HG03103 (cell line): ENCODE data around the gene TNK2.
"Not testable (repeated sequence)": the region's sequence is repeated elsewhere in the genome, so short reads cannot be mapped to it uniquely, and the experiment has no call there.

Experiments used
- ATAC-seq: cut with Tn5 transposase; IDR thresholded peaks from one replicate; pipeline ENCODE4 v1.9.1; 2021; ENCODE audit warnings: low read depth; ENCODE audit not compliant: unreplicated experiment

TNK2 gene

DNA sequence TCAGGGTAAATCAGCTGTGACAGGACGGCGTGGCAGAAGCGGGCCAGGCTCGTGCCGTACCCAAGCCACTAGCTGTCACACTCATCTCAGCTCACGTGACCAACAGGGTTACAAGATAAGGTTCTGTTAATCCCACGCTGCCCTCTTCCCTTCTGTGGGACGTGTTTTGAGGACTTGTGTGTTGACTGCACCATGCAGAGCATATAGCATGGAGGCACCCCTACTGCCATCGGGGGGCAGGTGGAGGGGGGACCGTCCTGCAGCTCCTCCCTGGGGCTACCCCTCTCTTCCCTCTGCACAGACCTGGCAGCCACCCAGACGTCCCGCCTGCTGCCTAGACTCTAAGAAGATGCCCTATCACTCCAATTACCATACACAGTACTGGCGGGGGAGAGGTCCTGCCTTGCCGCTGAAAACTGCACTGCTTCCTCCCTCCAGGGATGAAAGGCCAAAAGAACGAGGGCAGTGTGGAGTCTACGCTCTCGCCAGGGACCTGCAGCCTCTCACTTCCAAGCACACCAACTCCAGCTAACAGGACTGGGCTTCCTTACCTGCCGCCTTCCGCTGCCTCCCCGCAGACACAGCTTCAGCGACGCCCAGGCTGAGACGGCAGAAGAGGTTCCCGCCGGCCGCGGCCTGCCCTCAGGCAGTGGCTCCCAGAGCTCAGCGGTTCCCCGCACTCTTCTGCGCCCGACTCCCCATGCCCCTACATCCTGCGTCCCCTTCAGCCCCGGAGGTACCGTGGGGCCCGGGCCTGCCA is at the start of gene TNK2:
TSS of gene TNK2 (minus strand) at position 618 of the 760 bp plus-strand sequence. CDS start 19,963 bp downstream, outside the sequence.
- ATAC-seq, result no peak

DNA sequence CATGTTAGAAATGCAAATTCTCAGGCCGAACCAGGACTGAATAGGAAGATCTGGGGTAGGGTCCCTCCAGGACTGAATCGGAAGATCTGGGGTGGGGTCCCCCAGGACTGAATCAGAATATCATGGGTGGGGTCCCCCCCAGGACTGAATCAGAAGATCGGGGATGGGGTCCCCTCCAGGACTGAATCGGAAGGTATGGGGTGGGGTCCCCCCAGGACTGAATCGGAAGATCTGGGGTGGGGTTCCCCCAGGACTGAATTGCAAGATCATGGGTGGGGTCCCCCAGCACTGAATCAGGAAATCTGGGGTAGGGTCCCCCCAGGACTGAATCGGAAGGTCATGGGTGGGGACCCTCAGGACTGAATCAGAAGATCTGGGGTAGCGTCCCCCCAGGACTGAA is 48.2 kb upstream of the TNK2 start:
- no peak for ATAC-seq

GRCh38 chr3:195955416-195955841 is 47.1 kb upstream of the TNK2 start:
- ATAC-seq, result not testable (repeated sequence)

- ATAC-seq, result peak; percentile 36
Observed at GRCh38 chr3:195954752-195955119, 46.4 kb upstream of the TNK2 start.

GRCh38 chr3:195954052-195954751 is 45.9 kb upstream of the TNK2 start:
- peak; percentile 99 for ATAC-seq

DNA sequence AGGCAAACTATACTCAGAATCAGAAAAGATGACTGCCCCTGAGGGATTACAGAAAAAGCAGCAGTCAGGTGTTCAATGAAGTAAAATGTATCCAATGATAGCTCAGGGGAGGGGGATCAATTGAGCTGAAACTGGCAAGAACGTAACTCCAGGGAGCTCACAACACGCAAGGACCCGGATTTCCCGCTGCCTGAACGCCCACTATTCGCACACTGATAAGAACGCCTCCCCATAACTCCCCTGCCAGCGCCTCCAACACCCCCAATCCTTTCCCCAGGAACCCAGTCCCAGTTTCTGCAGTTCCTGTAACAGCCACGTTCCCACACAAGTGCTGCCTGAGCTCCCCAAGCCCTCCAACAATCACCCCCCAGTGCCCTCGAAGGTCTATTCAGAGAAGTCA is 44.2 kb upstream of the TNK2 start:
- ATAC-seq, result not testable (repeated sequence)

DNA sequence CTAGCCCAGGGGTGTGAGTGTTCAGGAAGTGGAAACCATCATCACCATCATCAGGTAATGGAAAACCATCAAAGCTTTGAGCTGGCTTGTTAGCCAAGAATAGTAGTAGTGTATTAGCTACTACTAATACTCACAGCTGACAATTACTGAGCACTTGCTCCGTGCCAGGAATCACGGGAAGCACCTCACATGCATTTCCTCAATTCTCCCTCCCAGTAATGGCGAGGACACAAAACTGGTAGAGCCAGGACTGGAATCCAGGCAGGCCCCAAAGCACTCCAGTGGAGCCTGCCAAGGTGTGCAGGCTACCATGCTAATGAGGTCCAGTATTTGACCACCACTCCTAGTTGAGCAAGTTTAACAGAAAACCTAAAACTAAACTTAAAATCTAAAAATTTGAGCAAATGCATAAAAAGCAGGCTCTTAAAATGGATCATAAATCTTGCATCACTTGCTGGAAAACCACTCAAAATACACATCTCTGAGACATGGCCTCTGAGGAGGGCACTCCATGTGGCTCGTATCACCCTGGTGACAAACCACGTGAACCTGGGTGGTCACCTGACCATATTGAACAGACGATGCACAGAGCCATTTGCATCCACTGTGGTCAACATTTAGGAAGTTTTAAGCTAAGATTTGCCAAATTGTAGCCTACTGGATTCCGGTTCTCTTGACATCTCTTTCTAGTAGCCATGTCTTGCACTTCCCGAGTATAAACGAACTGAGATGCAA is 43.3 kb upstream of the TNK2 start:
- not testable (repeated sequence) for ATAC-seq

DNA sequence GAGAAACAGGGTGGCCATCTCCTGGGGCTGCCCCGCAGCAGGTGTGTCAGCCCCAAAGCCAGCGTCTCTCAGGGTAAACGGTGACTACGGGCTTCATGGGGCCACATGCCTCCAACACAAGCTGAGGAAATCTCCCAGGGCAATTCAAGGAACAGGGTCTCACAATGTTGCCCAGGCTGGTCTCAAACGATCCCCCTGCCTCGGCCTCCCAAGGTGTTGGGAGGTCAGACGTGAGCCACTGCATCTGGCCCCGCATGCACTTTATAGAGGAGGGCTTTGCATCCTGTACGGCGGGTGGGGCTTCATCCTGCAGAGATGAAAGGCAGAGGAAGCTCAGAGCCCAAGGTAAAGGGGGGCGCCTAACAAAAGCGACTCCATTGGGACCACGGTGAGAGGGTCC is 42.4 kb upstream of the TNK2 start:
- ATAC-seq, result not testable (repeated sequence)

- ATAC-seq, result not testable (repeated sequence)
Observed at GRCh38 chr3:195950164-195950563, 41.8 kb upstream of the TNK2 start.

GRCh38 chr3:195946910-195947699 is 38.8 kb upstream of the TNK2 start:
- not testable (repeated sequence) for ATAC-seq

DNA sequence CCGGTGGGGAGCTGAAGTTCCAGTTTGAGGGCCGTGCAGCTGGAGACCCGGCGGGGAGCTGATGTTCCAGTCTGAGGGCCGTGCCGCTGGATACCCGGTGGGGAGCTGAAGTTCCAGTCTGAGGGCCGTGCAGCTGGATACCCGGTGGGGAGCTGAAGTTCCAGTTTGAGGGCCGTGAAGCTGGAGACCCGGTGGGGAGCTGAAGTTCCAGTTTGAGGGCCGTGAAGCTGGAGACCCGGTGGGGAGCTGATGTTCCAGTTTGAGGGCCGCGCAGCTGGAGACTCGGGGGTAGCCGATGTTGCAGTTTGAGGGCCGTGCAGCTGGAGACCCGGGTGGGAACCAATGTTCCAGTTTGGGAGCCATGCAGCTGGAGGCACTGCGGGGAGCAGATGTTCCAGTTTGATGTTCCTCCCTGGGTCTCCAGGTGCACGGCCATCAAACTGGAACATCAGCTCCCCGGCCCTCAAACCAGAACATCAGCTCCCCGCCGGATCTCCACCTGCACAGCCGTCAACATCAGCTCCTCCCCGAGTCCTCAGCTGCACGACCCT is 33.0 kb upstream of the TNK2 start:
- not testable (repeated sequence) for ATAC-seq

DNA sequence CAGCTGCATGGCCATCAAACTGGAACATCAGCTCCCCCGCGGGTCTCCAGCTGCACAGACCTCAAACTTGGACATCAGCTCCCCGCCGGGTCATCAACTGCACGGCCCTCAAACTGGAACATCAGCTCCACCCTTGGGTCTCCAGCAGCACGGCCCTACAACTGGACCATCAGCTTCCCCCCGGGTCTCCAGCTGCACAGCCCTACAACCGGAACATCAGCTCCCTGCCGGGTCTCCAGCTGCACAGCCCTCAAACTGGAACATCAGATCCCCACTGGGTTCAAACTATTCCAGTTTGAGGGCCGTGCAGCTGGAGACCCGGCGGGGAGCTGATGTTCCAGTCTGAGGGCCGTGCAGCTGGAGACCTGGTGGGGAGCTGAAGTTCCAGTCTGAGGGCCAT is 32.5 kb upstream of the TNK2 start:
- not testable (repeated sequence) for ATAC-seq

GRCh38 chr3:195939526-195940470 is 31.4 kb upstream of the TNK2 start:
- ATAC-seq, result not testable (repeated sequence)

- not testable (repeated sequence) for ATAC-seq
Observed at GRCh38 chr3:195933044-195933430, 24.7 kb upstream of the TNK2 start.

DNA sequence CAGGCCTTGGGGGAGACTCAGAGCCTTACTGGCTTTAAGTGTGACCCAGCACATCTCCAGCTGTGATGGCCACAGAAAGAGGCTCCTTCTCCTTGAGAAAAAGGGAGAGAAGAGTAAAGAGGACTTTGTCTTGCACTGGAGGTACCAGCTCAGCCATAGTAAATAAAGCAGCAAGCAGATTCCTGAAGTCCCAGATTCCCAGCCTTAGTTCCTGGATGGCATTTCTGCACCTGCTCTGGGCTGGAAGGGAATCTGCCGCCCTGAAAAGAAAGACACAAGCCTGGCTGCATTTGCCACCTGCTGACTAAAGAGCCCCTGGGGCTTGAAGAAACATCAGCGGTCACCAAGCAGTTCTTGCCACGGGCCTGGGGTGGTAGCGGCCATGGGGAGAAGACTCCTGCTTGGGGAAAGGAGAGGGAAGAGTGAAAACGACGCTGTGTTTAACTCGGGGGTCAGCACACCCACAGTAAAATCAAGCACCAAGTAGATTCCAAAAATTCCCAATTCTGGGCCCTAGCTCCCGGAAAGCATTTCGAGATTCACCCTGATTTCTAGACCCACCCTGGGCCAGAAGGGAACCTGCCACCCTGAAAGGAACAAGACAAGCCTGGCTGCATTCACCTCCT is 24.2 kb upstream of the TNK2 start:
- ATAC-seq, result no peak

DNA sequence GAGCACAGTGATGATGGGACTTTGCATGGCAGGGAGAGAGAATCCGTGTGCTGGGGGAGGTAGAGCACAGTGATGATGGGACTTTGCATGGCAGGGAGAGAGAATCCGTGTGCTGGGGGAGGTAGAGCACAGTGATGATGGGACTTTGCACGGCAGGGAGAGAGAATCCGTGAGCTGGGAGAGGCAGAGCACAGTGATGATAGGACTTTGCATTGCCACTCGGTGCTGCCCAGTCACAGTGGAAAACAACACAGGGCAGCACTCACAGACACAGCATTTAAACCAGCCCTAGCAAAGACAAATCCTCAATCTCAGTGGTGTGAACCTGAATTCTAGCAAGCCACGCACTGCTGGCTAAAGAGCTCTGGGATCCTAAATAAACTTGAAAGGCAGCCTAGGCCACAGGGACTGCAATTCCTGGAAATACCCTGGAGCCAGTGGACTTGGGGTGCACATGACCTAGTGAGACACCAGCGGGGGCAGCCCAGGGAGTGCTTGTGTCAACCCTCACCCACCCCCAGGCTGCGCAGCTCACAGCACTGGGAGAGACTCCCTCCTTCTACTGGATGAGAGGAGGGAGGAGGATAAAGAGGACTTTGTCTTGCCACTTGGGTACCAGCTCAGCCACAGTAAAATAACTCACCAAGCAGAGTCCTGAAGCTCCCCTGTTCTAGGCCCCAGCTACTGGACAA is 23.4 kb upstream of the TNK2 start:
- no peak for ATAC-seq

GRCh38 chr3:195929452-195929851 is 21.1 kb upstream of the TNK2 start:
- ATAC-seq, result no peak

DNA sequence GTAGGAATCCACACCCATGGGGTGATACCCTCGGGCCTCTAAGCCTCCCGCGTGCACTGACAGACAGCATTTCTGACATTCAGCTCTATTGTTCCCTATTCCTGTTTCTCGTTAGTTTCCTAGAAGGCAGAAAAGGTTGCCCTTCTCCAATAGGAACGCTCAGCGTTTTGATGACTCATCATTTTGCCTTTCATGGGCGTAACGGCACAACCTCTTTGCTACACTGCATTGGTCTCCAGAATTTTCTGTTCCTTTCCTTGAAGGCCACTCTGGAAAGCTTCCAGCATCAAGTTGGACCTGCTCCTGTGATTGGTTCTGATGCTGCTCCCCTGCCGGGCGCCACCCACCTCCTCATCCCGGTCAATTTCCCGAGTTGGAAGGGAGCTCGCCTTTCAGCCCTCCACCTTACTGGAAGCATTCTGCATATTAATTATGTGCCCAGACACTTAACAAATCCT is 13.0 kb upstream of the TNK2 start:
- ATAC-seq, result no peak
